ENCODE measurements around the gene NME7.

Gene NME7

GRCh38 chr1:169155675-169156074 is 211.9 kb downstream of the NME7 start:
- no peak for DNase-seq (ENCODE audit: low read depth in 2 of 2)

GRCh38 chr1:169151338-169151837 is 216.2 kb downstream of the NME7 start:
- DNase-seq (ENCODE audit: low read depth in 2 of 2), result no peak

- no peak for DNase-seq (ENCODE audit: low read depth in 2 of 2)
These were observed 216.8 kb downstream of the NME7 start for GRCh38 chr1:169150641-169151337.

DNA sequence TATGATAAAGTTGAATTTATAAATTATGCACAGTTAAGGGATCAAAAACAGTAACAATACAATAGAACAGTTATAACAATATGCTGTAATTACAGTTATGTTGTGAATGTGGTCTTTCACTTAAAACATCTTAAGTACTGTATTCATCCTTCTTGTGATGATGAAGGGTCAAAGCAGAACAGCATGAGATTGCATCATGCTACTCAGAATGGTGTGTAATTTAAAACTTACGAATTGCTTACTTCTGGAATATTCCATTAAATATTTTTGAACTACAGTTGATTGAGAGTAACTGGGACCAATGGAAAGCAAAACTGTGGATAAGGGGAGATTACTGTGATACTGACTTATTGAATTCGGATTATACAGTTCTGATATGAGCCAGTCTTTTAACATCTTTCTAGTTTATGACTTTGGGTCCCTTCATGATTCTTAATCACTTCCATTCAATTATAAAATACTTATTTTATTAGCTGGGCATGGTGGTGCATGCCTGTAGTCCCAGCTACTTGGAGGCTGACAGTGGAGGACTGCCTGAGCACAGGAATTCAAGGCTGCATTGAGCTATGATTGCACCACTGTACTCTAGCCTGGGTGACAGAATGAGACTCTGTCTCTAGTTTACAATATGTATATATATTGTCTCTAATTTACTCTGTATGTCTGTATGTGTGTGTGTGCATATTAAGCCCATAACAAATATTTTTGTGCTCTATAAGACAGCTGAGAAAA is 217.9 kb downstream of the NME7 start:
- DNase-seq (ENCODE audit: low read depth in 2 of 2), result no peak

GRCh38 chr1:169148472-169149252 is 218.9 kb downstream of the NME7 start:
- no peak for DNase-seq (ENCODE audit: low read depth in 2 of 2)

GRCh38 chr1:169146576-169147214 is 220.9 kb downstream of the NME7 start:
- DNase-seq (ENCODE audit: low read depth in 2 of 2), result no peak

- no peak for DNase-seq (ENCODE audit: low read depth in 2 of 2)
These were observed 222.5 kb downstream of the NME7 start for GRCh38 chr1:169144941-169145626.

DNA sequence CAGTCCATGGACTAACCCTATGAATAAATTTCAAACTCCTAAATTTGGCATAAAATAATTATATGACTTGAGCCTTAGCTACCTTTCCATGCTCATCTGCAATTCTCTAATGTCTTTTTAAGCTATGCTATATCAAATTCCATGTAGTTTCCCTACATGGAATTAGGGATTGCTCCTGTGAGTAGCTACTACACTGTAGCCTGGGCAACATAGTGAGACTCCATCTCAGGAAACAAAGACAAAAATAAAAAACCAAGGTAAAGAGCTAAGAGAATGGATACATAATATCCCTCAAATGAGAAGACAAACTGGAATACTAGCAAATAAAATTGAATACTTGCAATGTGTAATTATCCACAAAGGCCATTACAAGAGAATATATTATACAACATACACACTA is 223.6 kb downstream of the NME7 start:
- no peak for DNase-seq (ENCODE audit: low read depth in 2 of 2)

- no peak for DNase-seq (ENCODE audit: low read depth in 2 of 2)
These were observed 224.3 kb downstream of the NME7 start for GRCh38 chr1:169143346-169143745.

DNA sequence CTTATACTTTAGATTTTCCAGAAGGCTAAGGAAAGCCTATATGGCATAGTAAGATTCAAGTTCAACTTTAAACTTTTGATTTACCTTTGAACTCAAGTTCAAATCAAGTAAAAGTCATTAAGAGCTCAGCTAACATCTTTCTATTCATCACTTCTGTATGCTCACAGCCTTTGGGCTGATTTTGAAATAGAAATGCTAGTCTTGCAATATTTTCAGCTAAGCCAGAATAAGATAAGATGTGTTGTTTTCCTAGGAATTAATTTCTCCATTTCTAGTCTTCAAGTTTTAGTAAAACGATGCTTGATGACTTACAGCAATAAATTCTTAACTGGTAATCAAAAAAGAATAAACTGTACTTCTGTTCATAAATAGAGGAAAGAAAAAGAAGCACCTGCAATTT is 225.5 kb downstream of the NME7 start:
- DNase-seq (ENCODE audit: low read depth in 2 of 2), result no peak

DNA sequence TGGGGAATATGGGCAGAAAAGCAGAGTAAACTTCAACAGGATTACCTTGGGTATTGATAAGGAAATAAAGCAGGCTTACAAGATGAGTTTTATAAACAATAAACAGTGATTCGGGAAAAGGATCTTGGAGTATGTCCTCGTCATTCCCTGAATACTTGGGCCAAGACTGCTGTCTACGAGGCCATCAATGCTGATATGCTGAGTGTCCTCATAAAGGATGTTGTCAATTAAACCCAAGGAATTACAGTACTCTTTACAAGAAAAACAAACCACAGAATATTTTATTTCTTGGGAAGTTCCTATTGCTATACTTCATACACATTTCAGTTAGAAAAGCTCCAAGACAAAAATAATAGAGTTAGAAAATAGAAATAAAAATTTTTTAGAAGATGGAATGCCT is 226.2 kb downstream of the NME7 start:
- no peak for DNase-seq (ENCODE audit: low read depth in 2 of 2)

GRCh38 chr1:169138866-169139670 is 228.5 kb downstream of the NME7 start:
- no peak for DNase-seq (ENCODE audit: low read depth in 2 of 2)

DNA sequence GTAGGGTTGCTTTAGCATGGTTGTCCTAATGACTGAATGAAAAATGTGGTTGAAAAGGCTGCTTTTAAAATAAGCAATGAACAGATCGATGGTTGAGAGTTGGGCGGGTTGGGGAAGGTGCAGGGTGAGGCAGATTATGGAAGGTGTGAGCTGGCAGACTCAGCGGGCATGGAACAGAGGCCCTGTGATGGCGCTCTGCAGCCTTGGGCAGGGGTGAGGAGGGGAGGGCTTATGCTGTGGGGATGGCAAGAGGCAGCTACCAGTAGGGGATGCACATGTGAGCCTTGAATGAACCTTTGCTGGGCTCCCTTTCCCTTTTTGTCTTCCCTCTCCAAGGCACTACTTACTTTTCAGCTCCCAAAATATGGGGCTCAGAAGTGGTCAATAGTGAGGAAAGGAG is 230.2 kb downstream of the NME7 start:
- no peak for DNase-seq (ENCODE audit: low read depth in 2 of 2)

DNA sequence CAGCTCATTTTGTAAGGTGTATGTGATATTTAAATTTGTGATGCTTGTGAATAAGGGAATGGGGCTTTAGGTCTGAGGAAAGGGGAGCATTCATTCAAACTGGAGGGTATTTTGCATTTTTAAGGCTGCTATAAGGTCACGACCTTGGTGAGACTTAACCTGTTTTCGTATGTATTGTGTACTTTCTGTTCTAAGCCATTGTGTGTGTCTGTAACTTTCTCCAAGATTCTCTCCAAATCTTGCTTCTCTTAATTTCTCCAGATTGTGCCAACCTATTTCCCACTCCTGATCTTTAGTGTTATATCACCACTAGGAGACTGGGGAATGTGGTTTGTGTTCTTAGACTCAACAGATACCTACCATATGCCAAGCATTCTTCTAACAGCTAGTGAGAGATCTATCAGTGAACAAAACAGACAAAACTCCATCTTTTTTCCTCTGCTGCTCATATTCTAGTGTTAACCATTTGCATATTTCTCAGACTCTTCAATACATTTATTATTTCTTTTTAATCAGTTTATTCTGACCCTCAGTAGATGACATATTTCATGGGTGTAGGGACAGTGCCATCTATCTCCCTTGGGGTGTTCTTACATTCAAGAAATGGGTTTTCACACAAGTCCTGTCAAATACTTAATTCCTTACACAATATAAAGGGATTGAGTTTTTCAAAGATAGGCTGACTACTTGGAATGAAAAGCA is 233.6 kb downstream of the NME7 start:
- DNase-seq (ENCODE audit: low read depth in 2 of 2), result no peak

GRCh38 chr1:169133228-169133576 is 234.4 kb downstream of the NME7 start:
- DNase-seq (ENCODE audit: low read depth in 2 of 2), result no peak

DNA sequence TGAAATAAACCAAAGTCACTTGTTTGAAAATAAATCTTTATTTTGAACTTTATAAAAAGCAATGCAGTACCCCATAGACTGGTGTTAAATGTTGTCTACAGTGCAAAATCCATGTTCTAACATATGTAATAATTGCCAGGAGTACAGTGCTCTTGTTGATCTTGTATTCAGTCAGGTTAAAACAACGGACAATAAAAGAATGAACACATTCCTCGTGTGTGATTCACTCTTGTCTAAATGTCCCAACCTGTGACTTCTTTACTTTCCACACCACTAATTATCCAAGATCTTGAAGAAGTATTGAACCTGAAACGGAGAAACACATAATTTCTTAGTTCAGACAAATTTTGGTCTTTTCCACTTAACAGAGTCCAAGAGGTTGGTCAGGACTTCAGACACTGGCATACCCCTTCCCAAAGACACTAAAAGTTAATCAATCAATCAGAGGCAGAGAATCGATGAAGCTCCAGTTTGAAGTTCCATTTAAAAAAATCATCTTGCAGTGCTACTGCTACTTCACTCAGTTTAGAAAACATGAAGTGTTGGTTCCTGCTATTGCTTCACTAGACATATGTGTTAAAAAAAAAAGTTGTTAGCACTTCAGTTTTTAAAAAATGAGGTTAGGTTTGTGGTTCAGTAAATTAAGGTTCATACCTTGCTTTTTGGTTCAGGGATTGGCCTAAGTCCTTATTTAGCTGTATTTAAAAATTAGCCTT is 234.9 kb downstream of the NME7 start:
- DNase-seq (ENCODE audit: low read depth in 2 of 2), result no peak

DNA sequence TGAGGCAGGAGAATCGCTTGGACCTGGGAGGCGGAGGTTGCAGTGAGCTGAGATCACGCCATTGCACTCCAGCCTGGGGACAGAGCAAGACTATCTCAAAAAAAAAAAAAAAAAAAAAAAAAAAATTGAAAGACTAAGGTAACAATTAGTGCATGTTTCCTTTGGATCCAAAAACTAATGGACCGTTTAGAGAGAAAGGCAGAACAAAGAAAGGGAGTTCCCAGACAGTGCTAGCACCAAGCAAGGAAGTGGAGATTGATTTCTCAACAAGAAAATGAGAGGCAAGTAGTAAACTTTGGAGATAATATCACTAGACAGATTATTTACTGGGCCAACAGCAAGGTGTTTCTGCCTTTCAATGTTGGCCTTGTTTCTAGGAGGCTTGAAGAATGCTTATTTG is 236.9 kb downstream of the NME7 start:
- no peak for DNase-seq (ENCODE audit: low read depth in 2 of 2)

GRCh38 chr1:169129109-169129784 is 238.3 kb downstream of the NME7 start:
- DNase-seq (ENCODE audit: low read depth in 2 of 2), result no peak

- no peak for DNase-seq (ENCODE audit: low read depth in 2 of 2)
These were observed 239.0 kb downstream of the NME7 start for GRCh38 chr1:169128562-169128961.
